ENCODE data around the gene RBM47. TPM values are rescaled to one million over a fixed set of nuclear protein-coding genes. Genes with fewer than 3 reads are reported as not detected.
"Not testable (repeated sequence)": the region's sequence is repeated elsewhere in the genome, so short reads cannot be mapped to it uniquely, and the experiment has no call there.

The RBM47 gene
- polyA plus RNA-seq, 1 experiment, result 0.62 TPM

DNA sequence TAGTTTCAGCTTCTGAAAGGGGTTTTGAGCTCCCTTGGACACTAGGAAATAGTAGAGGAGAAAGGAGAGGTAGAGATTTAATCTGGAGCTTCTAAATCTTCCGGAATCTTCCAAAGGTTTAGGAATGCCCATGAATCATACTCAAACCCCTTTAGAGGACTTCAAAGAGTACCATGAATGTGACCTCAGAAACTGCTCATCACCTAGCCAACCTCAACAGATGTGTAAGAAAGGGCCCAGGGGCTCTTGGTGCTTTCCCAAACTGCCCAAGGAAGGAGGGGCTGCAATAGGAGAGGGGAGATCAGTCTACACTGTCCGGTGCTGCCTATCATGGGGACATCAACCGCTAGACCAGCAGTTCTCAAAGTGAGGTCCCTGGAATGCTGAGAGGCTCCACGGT, 109.1 kb downstream of the RBM47 start:
- TF ChIP-seq, protein P1, sequence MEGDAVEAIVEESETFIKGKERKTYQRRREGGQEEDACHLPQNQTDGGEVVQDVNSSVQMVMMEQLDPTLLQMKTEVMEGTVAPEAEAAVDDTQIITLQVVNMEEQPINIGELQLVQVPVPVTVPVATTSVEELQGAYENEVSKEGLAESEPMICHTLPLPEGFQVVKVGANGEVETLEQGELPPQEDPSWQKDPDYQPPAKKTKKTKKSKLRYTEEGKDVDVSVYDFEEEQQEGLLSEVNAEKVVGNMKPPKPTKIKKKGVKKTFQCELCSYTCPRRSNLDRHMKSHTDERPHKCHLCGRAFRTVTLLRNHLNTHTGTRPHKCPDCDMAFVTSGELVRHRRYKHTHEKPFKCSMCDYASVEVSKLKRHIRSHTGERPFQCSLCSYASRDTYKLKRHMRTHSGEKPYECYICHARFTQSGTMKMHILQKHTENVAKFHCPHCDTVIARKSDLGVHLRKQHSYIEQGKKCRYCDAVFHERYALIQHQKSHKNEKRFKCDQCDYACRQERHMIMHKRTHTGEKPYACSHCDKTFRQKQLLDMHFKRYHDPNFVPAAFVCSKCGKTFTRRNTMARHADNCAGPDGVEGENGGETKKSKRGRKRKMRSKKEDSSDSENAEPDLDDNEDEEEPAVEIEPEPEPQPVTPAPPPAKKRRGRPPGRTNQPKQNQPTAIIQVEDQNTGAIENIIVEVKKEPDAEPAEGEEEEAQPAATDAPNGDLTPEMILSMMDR (IDR thresholded peaks at IDR 0.05; ENCODE audit: low read depth, low read length), result no peak
- H3K9me3 ChIP-seq (ENCODE audit: control insufficient read depth, insufficient read depth, low read length), result no peaks in the 10 kb centered on the region
- DNase-seq (ENCODE audit: low read depth, low spot score), result no peak
- ChIA-PET CTCF (interaction anchor here (0.6 kb wide), 1 partner anchor 10 kb away, joined by 3 read pairs; no protein-coding TSS in a partner anchor), POLR2A (no interaction called here)
- no peak overlapping the region for H3K27ac ChIP-seq (ENCODE audit: low read depth, low read length)
- no peak overlapping the region for H3K4me3 ChIP-seq (ENCODE audit: low read depth, low read length)
- no peaks in the 10 kb centered on the region for H3K27me3 ChIP-seq (ENCODE audit: control insufficient read depth, insufficient read depth, low read length)

DNA sequence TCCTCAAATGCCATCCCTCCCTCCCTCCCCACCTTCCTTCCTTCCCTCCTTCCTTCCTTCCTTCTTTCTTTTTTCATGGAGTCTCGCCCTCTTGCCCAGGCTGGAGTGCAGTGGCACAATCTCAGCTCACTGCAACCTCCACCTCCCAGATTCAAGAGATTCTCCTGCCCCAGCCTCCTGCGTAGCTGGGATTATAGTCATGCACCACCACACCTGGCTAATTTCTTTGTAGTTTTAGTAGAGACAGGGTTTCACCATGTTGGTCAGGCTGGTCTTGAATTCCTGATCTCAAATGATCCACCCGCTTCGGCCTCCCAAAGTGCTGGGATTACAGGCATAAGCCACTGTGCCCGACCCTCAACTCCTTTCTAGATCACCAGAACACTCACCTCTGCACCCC, 112.6 kb downstream of the RBM47 start:
- POLR2A ChIA-PET, result not testable (repeated sequence)

DNA sequence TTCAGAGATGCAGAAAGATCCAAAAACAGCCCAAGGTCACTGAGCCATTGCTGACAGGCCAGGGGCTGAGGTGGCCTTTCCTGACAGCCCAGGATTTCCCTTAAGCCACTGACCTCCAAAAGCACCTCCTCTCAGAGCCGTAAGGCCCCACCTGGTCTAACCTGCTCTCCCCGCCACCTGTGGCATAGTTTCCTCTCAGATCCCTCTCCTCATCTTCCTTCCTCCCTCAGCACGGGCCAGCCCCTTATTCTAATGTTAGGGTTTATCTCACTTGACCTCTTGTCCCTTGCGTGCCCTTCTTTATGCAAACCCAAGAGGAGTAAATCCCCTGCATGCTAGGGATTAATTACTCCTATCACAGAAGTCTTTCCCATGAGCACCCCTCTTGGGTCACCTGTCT, 113.0 kb downstream of the RBM47 start:
- ChIA-PET POLR2A (no interaction called here), CTCF (no interaction called here)
- TF ChIP-seq, protein P1 (IDR thresholded peaks at IDR 0.05; ENCODE audit: low read depth, low read length), result no peak
- H3K27me3 ChIP-seq (ENCODE audit: control insufficient read depth, insufficient read depth, low read length), result no peaks in the 10 kb centered on the region
- H3K4me3 ChIP-seq (ENCODE audit: low read depth, low read length), result no peak overlapping the region
- H3K9me3 ChIP-seq (ENCODE audit: control insufficient read depth, insufficient read depth, low read length), result no peaks in the 10 kb centered on the region
- no peak overlapping the region for H3K27ac ChIP-seq (ENCODE audit: low read depth, low read length)
- no peak for DNase-seq (ENCODE audit: low read depth, low spot score)

More for the DNA sequence above, 112.6 kb downstream of the RBM47 start:
- H3K27ac ChIP-seq (ENCODE audit: low read depth, low read length); DNase-seq (ENCODE audit: low read depth, low spot score); H3K4me3 ChIP-seq (ENCODE audit: low read depth, low read length); H3K9me3 ChIP-seq (ENCODE audit: control insufficient read depth, insufficient read depth, low read length); CTCF ChIA-PET; H3K27me3 ChIP-seq (ENCODE audit: control insufficient read depth, insufficient read depth, low read length): not testable (repeated sequence)

DNA sequence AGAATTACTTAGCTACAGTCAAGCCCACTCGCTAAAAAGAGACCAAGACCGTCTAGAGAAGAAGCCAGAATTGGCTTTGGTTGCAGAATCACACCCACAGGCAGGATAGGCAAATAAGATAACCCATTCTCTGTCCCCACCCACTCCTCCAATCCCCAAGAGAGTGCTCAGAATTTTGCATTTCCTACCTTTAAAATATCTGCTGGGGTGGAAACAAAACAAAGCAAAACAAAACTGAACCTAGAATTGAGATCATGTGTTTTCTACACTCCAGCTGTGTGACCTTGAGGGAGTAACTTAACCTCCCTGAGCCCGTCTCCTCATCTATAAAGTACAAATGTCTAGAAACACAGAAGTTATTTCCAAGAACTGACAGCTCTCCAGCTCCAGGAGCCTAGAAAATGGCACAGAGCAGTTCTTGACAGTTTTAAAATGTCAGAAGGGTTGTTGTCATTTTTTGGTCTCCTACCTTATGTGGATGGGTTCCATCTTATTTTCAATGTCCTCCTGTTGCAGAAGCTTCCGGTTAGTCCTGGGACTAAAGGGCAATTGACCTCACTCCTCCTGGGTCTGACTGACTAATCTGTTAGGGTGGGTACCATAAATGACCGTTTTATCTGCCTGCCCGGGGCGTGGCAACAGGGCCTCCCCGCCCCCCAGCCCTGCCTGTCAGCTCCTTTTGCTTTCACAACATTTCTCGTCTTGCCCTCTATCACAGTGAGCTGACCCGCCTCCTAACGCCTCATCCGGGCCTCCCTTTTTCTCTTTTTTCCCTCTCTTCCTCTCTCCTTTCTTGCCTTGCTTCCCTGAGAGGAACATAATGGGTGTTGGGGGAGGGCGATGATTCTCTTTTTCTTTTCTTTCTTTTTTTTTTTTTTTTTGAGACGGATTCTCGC, 114.0 kb downstream of the RBM47 start:
- DNase-seq (ENCODE audit: low read depth, low spot score), result no peak
- ChIA-PET POLR2A (no interaction called here), CTCF (interaction anchor here (0.9 kb wide), 1 partner anchor 203 kb away, joined by 3 read pairs; no protein-coding TSS in a partner anchor)
- Histone ChIP-seq H3K9me3 (ENCODE audit: control insufficient read depth, insufficient read depth, low read length) (no peaks in the 10 kb centered on the region), H3K27ac (ENCODE audit: low read depth, low read length) (no peak overlapping the region), H3K4me3 (ENCODE audit: low read depth, low read length) (no peak overlapping the region), H3K27me3 (ENCODE audit: control insufficient read depth, insufficient read depth, low read length) (no peaks in the 10 kb centered on the region)
- TF ChIP-seq, protein P1 (IDR thresholded peaks at IDR 0.05; ENCODE audit: low read depth, low read length), result no peak

DNA sequence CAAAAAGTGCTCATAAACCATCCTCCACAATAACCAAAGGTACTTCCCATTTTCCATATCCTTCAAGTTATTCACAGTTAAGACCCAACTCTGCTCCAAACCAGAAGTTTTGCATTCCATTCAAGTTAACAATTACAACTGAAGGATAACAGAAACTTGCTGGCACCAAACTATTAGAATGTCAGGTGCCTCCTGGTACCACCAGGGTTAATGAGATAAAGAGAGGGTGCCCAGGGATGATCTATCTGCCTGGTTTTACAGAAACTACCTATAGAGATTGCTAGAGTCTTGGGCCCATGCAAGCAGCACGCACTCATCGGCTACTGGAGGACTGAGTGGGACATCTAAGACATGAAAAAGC, 114.6 kb downstream of the RBM47 start:
- no peak for DNase-seq (ENCODE audit: low read depth, low spot score)
- TF ChIP-seq, protein P1 (IDR thresholded peaks at IDR 0.05; ENCODE audit: low read depth, low read length), result no peak
- no peaks in the 10 kb centered on the region for H3K9me3 ChIP-seq (ENCODE audit: control insufficient read depth, insufficient read depth, low read length)
- CTCF ChIA-PET, result interaction anchor here (0.9 kb wide), 1 partner anchor 204 kb away, joined by 3 read pairs; no protein-coding TSS in a partner anchor
- POLR2A ChIA-PET, result no interaction called here
- no peak overlapping the region for H3K4me3 ChIP-seq (ENCODE audit: low read depth, low read length)
- no peaks in the 10 kb centered on the region for H3K27me3 ChIP-seq (ENCODE audit: control insufficient read depth, insufficient read depth, low read length)
- H3K27ac ChIP-seq (ENCODE audit: low read depth, low read length), result no peak overlapping the region
